Ovary (tissue), 9 donors: ENCODE data around the gene SMCO3. TPM values are rescaled to one million over a fixed set of nuclear protein-coding genes. Genes with fewer than 3 reads are reported as not detected.

Source experiments
- DNase-seq, 5 donors: peaks; one replicate each; pipeline ENCODE4 v3.0.0-alpha.2; 2019 to 2020
- H3K27ac ChIP-seq, 2 donors: fragments of 200-600 bp; one replicate each; pipeline versions ENCODE4 v1.5.1 to v1.8.0; 2019 to 2022
- H3K27me3 ChIP-seq: fragments of 200-600 bp; one replicate; pipeline ENCODE4 v1.8.0; 2022
- H3K36me3 ChIP-seq: fragments of 200-600 bp; sonication (generic); one replicate; pipeline ENCODE4 v1.5.1; 2019
- H3K4me1 ChIP-seq: one replicate; pipeline ENCODE4 v1.8.1; 2013; ENCODE audit warnings: mild to moderate bottlenecking, moderate library complexity; ENCODE audit not compliant: insufficient read depth
- H3K4me3 ChIP-seq: fragments of 200-600 bp; sonication (generic); one replicate; pipeline ENCODE4 v1.5.1; 2017
- H3K9me3 ChIP-seq, 2 donors: fragments of 200-600 bp in 1 of 2; sonication (generic) in 1 of 2; one replicate each; pipeline versions ENCODE4 v1.5.1 to v1.8.1; 2013 to 2019; ENCODE audit warnings: mild to moderate bottlenecking in 1 of 2, moderate library complexity in 1 of 2
- EP300 ChIP-seq: sonication (generic); formaldehyde crosslinking; IDR thresholded peaks from one replicate; pipeline ENCODE4 v1.6.1; 2017; ENCODE audit warnings: antibody characterized with exemption
- POLR2A ChIP-seq: fragments of 450-650 bp; IDR thresholded peaks from one replicate; pipeline ENCODE4 v1.6.1; 2017; ENCODE audit warnings: antibody characterized with exemption, mild to moderate bottlenecking, moderate library complexity
- WGBS, 3 donors: extraction: QIAGEN DNeasy Blood & Tissue Kit in 1 of 3; methylation state at CpG; one replicate each; pipeline versions ENCODE4 v1.1.5 to v1.1.7; 2013 to 2017; 5-methylcytosine and 5-hydroxymethylcytosine counted together
- intact Hi-C, 4 donors: fragments of 100-400 bp; cut with DNase I; formaldehyde crosslinking; loops; one replicate each; pipeline versions ENCODE4 v1.11.0 to v1.15.1; 2022 to 2023
- polyA plus RNA-seq, 2 donors: library from polyadenylated mRNA; stranded (reverse); fragments of 200-250 nt in 1 of 2; fragments of 350-450 nt in 1 of 2; fragmentation: Illumina TruSeq in 1 of 2; extraction: RNeasy Lipid Tissue Mini Kit (QIAGEN cat#74804) in 1 of 2; gene quantifications; one replicate each; pipeline ENCODE4 v1.2.3, GENCODE V29; 2013 to 2014
- total RNA-seq, 7 donors: library from RNA; depleted of rRNA in 2 of 7; stranded (reverse); fragments of >200 nt in 2 of 7; fragmentation: NEBNext Ultra II Directional in 3 of 7; extraction: Animal tissue kit (Norgen Biotek cat#: 25700) in 3 of 7; gene quantifications; one replicate each; pipeline versions ENCODE4 v1.1.0 to v1.2.4, GENCODE V29; 2016 to 2023
- TF ChIP-seq, protein P1 (sequence below), 3 donors: fragments of 450-650 bp in 2 of 3; fragments of 200-600 bp in 1 of 3; IDR thresholded peaks; one replicate each; pipeline versions ENCODE4 v1.5.1 to v1.8.0; 2016 to 2022; ENCODE audit warnings: antibody characterized with exemption in 3 of 3, mild to moderate bottlenecking in 1 of 3
- donor health status: DM: no; HTN: no; CAD: no; lungs with moderate emphysema.
- donor health status: DM: no; HTN: no; CAD: no.
- donor health status: Bipolar disorder and iron deficiency.
- donor health status: DM: yes; HTN: yes; CAD: no.
- donor health status: DM: no; HTN: no; CAD: no.
- donor health status: DM: yes; HTN: yes; CAD: no.

SMCO3 gene
- total and polyA plus RNA-seq, 9 donors = 0.04 to 0.30 (median 0.15) TPM; not detected in 6

DNA sequence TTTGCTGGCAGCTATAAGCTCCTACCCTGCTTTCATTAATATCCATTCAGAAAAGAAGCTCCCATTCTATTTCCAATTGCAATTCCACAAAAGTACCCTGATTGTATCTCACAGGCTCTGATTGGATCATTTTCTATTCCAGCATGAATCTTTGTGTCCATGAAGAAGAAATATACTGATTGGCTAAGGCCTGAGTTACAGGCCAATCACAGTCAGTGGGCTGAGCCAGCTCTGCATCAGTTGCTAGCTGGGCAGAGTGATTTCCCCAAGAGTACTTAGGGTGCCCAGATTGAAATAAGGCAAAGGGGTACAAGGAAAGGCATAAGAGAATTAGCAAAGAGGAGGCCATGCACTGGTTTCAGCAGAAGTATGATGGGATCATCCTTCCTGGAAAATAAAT is 14.9 kb upstream of the SMCO3 start:
- H3K36me3 ChIP-seq = no peaks in the 10 kb centered on the region
- no peak overlapping the region for H3K27ac ChIP-seq
- H3K9me3 ChIP-seq = no peaks in the 10 kb centered on the region
- no peak overlapping the region for H3K4me3 ChIP-seq
- intact Hi-C loops = loop anchor here in 1 of 4 donors (5.0 kb wide), 1 partner anchor 602 kb away; no protein-coding TSS in a partner anchor
- no peaks in the 10 kb centered on the region for H3K27me3 ChIP-seq
- H3K4me1 ChIP-seq = no peaks in the 10 kb centered on the region
- TF ChIP-seq, protein P1, sequence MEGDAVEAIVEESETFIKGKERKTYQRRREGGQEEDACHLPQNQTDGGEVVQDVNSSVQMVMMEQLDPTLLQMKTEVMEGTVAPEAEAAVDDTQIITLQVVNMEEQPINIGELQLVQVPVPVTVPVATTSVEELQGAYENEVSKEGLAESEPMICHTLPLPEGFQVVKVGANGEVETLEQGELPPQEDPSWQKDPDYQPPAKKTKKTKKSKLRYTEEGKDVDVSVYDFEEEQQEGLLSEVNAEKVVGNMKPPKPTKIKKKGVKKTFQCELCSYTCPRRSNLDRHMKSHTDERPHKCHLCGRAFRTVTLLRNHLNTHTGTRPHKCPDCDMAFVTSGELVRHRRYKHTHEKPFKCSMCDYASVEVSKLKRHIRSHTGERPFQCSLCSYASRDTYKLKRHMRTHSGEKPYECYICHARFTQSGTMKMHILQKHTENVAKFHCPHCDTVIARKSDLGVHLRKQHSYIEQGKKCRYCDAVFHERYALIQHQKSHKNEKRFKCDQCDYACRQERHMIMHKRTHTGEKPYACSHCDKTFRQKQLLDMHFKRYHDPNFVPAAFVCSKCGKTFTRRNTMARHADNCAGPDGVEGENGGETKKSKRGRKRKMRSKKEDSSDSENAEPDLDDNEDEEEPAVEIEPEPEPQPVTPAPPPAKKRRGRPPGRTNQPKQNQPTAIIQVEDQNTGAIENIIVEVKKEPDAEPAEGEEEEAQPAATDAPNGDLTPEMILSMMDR (IDR thresholded peaks at IDR 0.05) = no peak
- TF ChIP-seq POLR2A (no peak), EP300 (no peak)
- no peak for DNase-seq

DNA sequence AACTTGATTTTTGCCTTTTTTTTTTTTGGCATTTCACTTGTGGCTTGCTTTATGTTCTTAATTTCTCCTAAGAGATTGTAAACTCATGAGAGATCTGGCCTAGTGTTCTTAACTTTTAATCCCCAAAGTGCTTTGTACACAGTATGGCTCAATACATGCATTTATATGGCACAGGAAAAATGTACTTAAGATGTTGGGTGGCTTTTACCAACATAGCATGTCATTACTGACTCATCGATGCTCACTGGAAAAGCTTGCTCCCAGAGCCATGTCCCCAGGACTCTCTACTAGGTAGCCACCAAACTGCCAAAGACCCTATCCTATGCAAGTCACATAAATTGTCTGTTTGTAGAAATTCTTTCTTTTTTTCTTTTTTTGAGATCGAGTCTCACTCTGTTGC is 13.1 kb upstream of the SMCO3 start:
- Histone ChIP-seq H3K27ac (no peak overlapping the region), H3K4me1 (no peaks in the 10 kb centered on the region), H3K9me3 (no peaks in the 10 kb centered on the region), H3K4me3 (no peak overlapping the region), H3K36me3 (no peaks in the 10 kb centered on the region), H3K27me3 (no peaks in the 10 kb centered on the region)
- TF ChIP-seq, protein P1 (IDR thresholded peaks at IDR 0.05) = no peak
- TF ChIP-seq EP300 = no peak
- no peak for TF ChIP-seq POLR2A
- DNase-seq = no peak
- intact Hi-C loops = loop anchor here in 1 of 4 donors (5.0 kb wide), 1 partner anchor 600 kb away; no protein-coding TSS in a partner anchor
- WGBS, 3 donors = 91 to 95% (median 92%) methylated on average over 2 of the region's 2 CpGs

DNA sequence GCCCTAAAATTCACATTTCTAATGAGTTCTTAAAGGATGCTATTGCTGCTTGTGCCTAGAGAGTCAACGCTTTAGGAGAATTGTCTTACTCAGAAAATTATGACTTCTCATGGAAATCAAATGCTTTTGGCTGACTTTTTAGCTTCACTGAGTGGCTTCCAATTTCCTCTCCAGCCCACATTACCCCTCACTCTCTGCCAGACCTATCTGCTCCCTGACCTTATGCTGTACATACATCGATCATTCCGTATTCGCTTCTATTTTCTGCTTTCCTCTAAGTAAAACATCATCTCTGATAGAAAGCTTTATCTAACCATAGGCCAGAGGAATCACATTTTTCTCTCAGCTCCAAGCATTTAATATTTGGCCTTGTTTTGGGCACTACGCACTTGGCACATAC is 12.5 kb upstream of the SMCO3 start:
- H3K36me3 ChIP-seq = no peaks in the 10 kb centered on the region
- TF ChIP-seq, protein P1 (IDR thresholded peaks at IDR 0.05) = no peak
- TF ChIP-seq EP300 = no peak
- no peak for TF ChIP-seq POLR2A
- intact Hi-C loops = loop anchor here in 1 of 4 donors (5.0 kb wide), 1 partner anchor 599 kb away; no protein-coding TSS in a partner anchor
- H3K27ac ChIP-seq = no peak overlapping the region
- no peaks in the 10 kb centered on the region for H3K9me3 ChIP-seq
- H3K4me3 ChIP-seq = no peak overlapping the region
- 74 to 78% (median 76%) methylated on average over 5 of the region's 5 CpGs for WGBS, 3 donors
- no peak for DNase-seq
- H3K27me3 ChIP-seq = no peaks in the 10 kb centered on the region
- no peaks in the 10 kb centered on the region for H3K4me1 ChIP-seq

DNA sequence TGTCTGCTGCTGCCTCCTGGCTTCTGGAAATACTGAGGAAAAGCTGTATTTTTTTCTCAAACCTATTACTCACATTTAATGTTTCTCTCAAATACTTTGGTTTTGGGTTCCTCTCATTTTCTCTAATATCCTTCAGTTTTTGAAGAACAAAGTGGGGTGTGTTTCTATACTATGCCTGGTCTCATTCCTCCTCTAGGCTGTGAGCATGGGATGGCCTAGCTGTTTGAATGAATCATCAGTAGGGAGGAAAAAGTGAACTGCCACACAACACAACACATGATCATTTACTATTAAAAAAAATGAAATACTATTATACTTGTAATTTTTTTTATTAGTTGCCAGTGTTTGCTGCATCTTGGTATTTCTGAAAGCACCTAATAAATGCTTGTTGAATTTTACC is 11.3 kb upstream of the SMCO3 start:
- H3K4me3 ChIP-seq = no peak overlapping the region
- no peak for DNase-seq

More for the DNA sequence above, 11.3 kb upstream of the SMCO3 start:
- Histone ChIP-seq H3K4me1 (no peaks in the 10 kb centered on the region), H3K27ac (no peak overlapping the region), H3K27me3 (no peaks in the 10 kb centered on the region), H3K36me3 (no peaks in the 10 kb centered on the region), H3K9me3 (no peaks in the 10 kb centered on the region)
- intact Hi-C loops = loop anchor here in 1 of 4 donors (5.0 kb wide), 1 partner anchor 598 kb away; no protein-coding TSS in a partner anchor
- TF ChIP-seq EP300 (no peak), POLR2A (no peak)
- TF ChIP-seq, protein P1 (IDR thresholded peaks at IDR 0.05) = no peak
